Measurements from ENCODE around the gene RNH1.

The RNH1 gene

GRCh38 chr11:550021-550745 lies 43.1 kb upstream of the RNH1 start:
- TF ChIP-seq EZH2phosphoT487 (conservative IDR thresholded peaks at IDR 0.05; ENCODE audit: low read length) (no peak), CTCF (IDR thresholded peaks at IDR 0.05; ENCODE audit: insufficient read depth, low read length, poor library complexity, severe bottlenecking) (no peak)
- Histone ChIP-seq H3K9ac (ENCODE audit: low read length) (no peak overlapping the region), H3K4me2 (ENCODE audit: low read depth, low read length, poor library complexity, severe bottlenecking) (no peak overlapping the region), H3K4me3 (ENCODE audit: insufficient read depth, low read length, poor library complexity, severe bottlenecking) (no peak overlapping the region), H2AFZ (ENCODE audit: low read depth, low read length, severe bottlenecking) (no peak overlapping the region), H3F3A (ENCODE audit: insufficient read depth) (no peaks in the 10 kb centered on the region), H3K79me2 (ENCODE audit: insufficient read depth, low read length) (no peaks in the 10 kb centered on the region), H3K27ac (ENCODE audit: low read depth, low read length) (no peak overlapping the region), H3K9me2 (replicated peaks; ENCODE audit: insufficient read depth, low read length) (no peaks in the 10 kb centered on the region), H3K27me3 (ENCODE audit: low read length) (no peaks in the 10 kb centered on the region), H4K20me1 (ENCODE audit: low read depth, low read length) (no peaks in the 10 kb centered on the region), H3K9me3 (ENCODE audit: insufficient read depth, low read length) (no peaks in the 10 kb centered on the region), H3K36me3 (ENCODE audit: low read length) (no peaks in the 10 kb centered on the region)

GRCh38 chr11:548700-549603 lies 41.9 kb upstream of the RNH1 start:
- Histone ChIP-seq H3K27ac (ENCODE audit: low read depth, low read length) (no peak overlapping the region), H3K4me2 (ENCODE audit: low read depth, low read length, poor library complexity, severe bottlenecking) (no peak overlapping the region), H2AFZ (ENCODE audit: low read depth, low read length, severe bottlenecking) (no peak overlapping the region)

GRCh38 chr11:545171-545570 lies 38.1 kb upstream of the RNH1 start:
- Histone ChIP-seq H2AFZ (ENCODE audit: low read depth, low read length, severe bottlenecking) (no peak overlapping the region), H3K27ac (ENCODE audit: low read depth, low read length) (no peak overlapping the region), H3K27me3 (ENCODE audit: low read length) (no peaks in the 10 kb centered on the region), H3K9ac (ENCODE audit: low read length) (no peak overlapping the region), H3K79me2 (ENCODE audit: insufficient read depth, low read length) (no peaks in the 10 kb centered on the region), H3K36me3 (ENCODE audit: low read length) (no peaks in the 10 kb centered on the region), H3F3A (ENCODE audit: insufficient read depth) (no peaks in the 10 kb centered on the region), H3K9me2 (replicated peaks; ENCODE audit: insufficient read depth, low read length) (no peaks in the 10 kb centered on the region), H4K20me1 (ENCODE audit: low read depth, low read length) (no peaks in the 10 kb centered on the region), H3K4me3 (ENCODE audit: insufficient read depth, low read length, poor library complexity, severe bottlenecking) (no peak overlapping the region), H3K9me3 (ENCODE audit: insufficient read depth, low read length) (no peaks in the 10 kb centered on the region), H3K4me2 (ENCODE audit: low read depth, low read length, poor library complexity, severe bottlenecking) (no peak overlapping the region)
- TF ChIP-seq CTCF (IDR thresholded peaks at IDR 0.05; ENCODE audit: insufficient read depth, low read length, poor library complexity, severe bottlenecking) = no peak
- no peak for TF ChIP-seq EZH2phosphoT487 (conservative IDR thresholded peaks at IDR 0.05; ENCODE audit: low read length)

More at GRCh38 chr11:548700-549603, 41.9 kb upstream of the RNH1 start:
- no peaks in the 10 kb centered on the region for H3K36me3 ChIP-seq (ENCODE audit: low read length)
- H3K79me2 ChIP-seq (ENCODE audit: insufficient read depth, low read length) = no peaks in the 10 kb centered on the region
- no peak overlapping the region for H3K4me3 ChIP-seq (ENCODE audit: insufficient read depth, low read length, poor library complexity, severe bottlenecking)
- H3F3A ChIP-seq (ENCODE audit: insufficient read depth) = no peaks in the 10 kb centered on the region
- no peaks in the 10 kb centered on the region for H3K9me3 ChIP-seq (ENCODE audit: insufficient read depth, low read length)
- TF ChIP-seq CTCF (IDR thresholded peaks at IDR 0.05; ENCODE audit: insufficient read depth, low read length, poor library complexity, severe bottlenecking) (no peak), EZH2phosphoT487 (conservative IDR thresholded peaks at IDR 0.05; ENCODE audit: low read length) (no peak)
- no peaks in the 10 kb centered on the region for H4K20me1 ChIP-seq (ENCODE audit: low read depth, low read length)
- H3K27me3 ChIP-seq (ENCODE audit: low read length) = no peaks in the 10 kb centered on the region
- no peaks in the 10 kb centered on the region for H3K9me2 ChIP-seq (replicated peaks; ENCODE audit: insufficient read depth, low read length)
- H3K9ac ChIP-seq (ENCODE audit: low read length) = no peak overlapping the region
